Measurements from ENCODE around the gene SYT17.

The SYT17 gene, protein sequence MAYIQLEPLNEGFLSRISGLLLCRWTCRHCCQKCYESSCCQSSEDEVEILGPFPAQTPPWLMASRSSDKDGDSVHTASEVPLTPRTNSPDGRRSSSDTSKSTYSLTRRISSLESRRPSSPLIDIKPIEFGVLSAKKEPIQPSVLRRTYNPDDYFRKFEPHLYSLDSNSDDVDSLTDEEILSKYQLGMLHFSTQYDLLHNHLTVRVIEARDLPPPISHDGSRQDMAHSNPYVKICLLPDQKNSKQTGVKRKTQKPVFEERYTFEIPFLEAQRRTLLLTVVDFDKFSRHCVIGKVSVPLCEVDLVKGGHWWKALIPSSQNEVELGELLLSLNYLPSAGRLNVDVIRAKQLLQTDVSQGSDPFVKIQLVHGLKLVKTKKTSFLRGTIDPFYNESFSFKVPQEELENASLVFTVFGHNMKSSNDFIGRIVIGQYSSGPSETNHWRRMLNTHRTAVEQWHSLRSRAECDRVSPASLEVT

DNA sequence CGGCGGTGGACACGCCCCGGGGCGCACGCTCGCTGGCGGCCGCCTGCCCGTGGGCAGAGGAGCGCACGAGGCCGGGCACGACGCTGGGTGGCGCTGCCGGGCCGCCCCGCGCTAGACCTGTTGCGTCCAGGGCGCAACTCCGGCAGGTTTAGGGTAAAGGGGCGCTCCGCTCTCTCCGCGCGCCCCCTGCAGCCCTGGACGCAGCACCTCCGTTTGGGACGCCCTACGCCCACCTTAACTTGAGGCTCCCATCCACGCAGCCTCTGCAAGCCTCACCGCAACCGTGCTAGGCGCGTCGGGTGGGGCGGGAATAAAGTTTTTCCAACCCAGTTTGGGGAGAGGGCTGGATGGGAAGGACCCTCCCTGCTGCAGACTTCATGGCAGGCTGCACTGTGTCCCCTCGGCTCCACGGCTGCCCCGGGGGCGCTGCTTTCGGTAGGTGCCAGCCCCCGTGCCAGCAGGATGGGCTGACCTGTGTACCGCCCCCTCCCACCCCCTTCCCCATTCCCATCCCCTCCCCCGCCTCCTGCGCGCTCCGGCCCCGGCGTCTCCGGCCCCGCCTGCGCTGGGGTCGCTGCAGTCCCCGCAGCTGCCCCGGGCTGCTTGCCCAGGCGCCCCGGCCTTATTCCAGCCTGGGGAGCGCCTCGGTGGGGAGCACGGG, at the start of gene SYT17:
TSS of gene SYT17 (plus strand) at position 531 of the 661 bp plus-strand sequence. CDS start 407 bp downstream, outside the sequence.
- DNase-seq (ENCODE audit: low read depth in 2 of 2), result no peak

DNA sequence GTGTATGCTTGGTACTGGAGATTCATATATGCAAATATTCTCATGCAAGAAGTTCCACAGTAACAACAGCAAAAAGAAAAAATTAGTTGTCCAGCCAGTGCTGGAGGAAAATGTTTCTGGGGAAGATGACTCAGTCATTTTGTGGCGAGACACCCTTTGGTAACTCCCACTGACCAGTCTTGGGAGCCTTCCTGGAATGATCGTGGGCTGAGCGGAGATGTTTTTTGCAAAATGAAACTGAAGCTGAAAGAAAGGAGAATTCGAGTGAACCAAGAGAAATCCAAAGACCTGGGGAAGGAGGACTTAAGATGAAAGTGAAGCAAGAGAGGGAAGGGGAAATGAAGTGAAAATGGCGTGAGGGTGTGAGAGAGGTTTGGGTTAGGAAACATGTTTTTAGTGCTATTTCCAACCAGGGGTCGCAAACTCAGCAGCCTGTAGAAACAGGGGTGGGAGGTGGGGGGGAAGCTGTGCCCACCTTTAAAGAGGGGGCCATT, 49.1 kb upstream of the SYT17 start:
- peak; percentile 59 to 63 for DNase-seq (ENCODE audit: low read depth in 2 of 2)

DNA sequence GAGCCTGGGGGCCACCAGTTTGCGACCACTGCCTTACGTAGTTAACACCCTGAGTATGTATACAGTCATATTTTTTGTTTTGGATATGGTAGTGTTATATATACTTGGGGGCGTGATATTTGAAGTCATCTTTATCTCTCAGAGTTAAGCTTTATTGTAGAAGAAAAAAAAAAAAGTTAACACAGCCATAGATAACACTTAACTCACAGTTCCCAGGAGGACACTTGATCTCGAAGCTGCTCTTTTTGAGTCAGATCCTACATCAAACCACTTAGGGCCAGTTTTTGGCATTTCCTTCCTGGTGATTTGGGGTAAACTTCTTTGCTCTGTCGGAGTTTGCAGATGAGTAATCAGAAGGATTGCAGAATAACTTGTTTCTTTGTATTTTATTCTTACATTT, 48.5 kb upstream of the SYT17 start:
- no peak for DNase-seq (ENCODE audit: low read depth in 2 of 2)

DNA sequence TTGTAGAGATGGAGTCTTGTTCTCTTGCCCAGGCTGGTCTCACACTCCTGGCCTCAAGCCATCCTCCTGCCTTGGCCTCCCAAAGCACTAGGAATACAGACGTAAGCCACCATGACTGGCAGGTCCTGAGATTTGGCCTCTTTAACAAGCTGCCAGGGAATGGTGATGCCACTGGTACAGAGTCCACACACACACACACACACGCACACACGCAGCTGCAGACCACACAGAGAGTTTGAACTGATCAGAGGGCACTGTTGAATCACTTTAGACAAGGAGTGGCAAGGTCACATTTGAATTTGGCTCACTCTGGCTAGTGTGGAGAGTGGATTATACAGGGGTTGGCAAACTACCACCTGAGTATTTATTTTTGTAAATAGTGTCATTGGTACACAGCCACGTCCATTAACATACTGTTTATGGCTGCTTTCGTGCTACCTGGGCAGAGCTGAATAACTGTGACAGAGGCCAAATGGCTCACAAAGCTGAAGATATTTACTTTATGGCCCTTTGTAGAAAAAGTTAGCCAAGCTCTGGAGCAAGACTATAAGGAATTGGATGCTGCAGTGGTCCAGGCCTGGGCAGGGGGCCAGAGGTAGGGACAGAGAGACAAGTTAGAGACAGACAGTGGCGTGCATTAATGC, 44.4 kb upstream of the SYT17 start:
- DNase-seq (ENCODE audit: low read depth in 2 of 2), result no peak

DNA sequence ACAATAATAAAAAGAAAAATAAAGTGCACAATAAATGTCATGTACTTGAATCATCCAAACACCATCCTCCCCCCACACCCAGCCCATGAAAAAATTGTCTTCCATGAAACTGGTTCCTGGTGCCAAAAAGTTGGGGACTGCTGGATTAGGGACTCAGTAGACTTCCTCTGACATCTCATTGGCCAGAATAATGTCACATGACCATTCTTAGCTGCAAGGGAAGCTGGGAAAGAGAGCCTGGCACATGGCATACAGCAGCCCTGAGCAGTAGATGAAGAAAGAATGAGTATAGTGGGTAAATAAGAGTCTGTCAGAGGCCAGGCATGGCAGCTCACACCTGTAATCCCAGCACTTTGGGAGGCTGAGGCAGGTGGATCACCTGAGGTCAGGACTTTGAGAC, 41.7 kb upstream of the SYT17 start:
- no peak for DNase-seq (ENCODE audit: low read depth in 2 of 2)

DNA sequence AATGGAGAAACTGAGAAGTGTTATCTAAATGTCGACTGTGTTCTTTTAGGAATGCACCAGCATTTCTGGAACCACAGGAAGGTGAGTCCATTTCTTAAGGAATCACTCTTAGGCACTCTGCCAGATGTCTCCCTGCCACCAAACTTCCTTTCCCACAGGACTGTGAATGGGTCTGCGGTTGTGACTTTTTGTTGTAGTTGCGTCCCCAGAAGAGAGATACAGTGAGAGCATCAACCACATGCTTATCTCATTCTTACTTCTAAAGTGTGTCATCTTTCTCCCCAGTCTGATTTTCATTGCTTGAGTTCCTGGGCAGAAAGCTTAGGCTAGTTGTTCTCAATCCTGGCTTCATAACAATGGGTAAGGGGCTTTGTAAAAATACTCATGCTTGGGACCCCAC, 40.8 kb upstream of the SYT17 start:
- no peak for DNase-seq (ENCODE audit: low read depth in 2 of 2)

DNA sequence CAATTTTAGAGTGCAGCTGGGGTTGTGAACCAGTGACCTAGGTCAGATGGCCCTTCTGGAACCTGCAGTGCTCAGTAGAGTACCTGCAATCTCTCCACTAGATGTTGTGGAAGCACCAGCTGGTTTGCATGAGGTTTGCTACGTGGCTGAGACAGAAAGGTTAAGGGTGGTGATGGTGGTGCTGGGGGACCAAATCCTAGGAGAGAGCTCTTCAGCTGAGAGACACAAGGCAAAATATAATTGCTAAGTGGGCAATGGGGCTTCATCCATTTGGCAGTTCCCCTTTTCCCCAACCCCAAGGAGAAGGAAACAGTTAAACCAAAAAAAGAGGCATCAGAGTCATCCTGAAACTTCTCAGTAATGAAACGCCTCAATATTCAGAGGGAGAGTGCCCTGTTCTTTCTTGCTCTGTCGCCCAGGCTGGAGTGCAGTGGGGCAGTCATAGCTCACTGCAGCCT, 40.3 kb upstream of the SYT17 start:
- no peak for DNase-seq (ENCODE audit: low read depth in 2 of 2)

DNA sequence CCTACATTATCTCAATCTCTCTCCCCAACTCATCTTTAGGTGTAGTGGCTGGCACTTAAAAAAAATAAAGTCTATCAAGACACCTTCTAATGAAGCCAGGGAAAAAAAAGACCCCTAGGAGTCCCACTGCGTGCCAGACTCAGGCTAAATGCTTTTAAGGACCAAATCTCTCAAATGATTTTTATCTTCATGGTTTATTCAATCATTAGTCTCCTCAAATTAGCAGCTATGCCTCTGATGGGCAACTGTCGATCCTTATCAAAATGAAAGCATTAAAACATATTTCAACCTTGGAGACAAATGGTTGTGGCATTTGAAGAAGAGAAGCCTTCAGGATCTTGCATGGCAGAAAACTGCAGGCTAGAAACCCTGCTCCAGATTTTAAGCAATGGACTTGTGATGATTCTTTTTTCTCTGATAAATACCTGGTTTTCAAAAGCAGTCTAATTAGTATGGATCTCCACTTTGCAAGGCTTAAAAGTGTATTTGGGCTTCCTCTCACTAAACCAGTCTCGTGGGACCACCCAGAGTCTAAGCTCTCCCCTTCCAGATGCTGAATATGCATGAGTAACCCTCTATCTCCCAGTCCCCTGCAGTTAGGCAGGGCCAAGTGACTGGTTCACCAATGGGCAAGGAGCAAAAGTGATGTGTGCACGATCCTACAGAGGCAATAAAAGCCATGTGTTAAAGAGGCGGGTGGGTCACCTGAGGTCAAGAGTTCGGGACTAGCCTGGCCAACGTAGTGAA, 39.4 kb upstream of the SYT17 start:
- DNase-seq (ENCODE audit: low read depth in 2 of 2), result no peak

DNA sequence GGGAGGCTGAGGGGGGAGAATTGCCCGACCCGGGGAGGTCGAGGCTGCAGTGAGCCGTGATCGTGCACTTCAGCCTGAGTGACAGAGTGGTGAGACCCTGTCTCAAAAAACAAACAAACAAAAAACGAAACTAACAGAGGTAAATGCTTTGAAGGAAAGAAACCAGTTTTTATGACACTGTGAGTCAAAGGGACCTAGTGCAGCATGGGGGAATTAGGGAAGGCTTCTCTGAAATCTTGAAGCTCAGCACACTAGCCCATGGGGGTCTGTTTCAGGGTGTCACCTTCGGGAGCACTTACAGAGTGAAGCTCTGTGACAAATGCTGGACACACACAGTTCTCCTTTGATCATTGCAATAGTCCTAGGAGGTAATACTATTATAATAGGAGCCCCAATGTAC, 37.7 kb upstream of the SYT17 start:
- DNase-seq (ENCODE audit: low read depth in 2 of 2), result no peak

DNA sequence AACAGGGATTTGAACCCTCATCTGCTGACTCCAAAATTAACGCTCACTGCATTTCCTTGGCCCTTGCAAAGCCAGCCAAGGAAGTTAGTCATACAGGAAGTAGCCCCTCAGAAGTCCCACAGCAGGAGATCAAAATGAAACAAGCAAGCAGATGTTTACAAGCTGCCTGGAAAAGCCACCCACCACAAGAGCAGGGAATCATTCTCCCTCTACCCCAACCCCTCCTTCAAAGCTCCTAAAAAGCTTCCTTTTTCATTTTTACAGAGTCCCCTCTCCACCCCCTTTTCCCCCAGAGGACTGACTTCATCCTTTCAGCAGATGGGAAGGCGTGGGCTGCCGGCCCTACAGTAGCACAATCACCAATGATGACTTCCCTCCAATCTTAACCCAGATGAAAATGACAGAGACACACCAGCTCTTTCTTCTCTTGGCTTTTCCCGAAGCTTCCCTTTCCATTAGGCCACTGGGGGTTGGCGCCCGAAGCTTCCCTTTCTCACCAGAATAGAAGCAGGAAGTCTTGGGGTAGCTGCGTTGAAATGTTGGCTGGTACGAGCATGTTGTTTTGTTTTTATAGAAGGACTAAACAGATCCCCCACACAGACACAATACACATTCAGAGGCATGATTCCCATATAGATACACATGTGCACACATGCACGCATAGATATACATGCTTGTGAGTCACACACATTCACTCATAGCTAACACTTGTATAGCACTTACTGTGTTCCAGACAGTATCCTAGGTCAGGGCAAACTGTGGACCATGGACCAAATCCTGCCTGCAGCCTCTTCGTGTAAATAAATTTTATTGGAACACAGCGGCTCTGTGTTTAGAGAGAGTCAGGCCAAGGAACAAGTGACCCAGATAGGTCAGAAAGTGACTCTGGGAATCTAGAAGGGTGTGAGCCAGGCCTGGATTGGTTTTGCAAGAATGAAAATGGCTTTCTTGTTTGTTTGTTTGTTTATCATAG, 36.9 kb upstream of the SYT17 start:
- DNase-seq (ENCODE audit: low read depth in 2 of 2), result peak; percentile 62 to 67

DNA sequence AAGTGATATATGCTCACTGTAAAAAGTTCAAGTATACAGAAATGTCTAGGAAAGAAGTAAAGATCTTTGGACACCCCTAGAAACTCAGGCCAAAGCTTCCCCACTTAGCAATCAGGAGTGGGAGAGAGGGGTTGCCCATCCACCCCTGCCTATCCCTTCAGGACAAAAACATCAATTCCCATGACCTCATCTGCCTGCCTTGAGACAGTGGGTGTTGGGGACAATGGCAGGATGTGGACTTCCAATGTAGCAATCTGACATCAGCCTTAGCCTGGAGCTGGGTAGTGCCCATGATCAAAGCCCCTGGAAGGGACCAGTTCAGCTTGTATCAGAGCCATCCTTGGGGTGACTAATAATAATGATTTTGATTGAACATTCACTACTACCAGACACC, 36.2 kb upstream of the SYT17 start:
- no peak for DNase-seq (ENCODE audit: low read depth in 2 of 2)

DNA sequence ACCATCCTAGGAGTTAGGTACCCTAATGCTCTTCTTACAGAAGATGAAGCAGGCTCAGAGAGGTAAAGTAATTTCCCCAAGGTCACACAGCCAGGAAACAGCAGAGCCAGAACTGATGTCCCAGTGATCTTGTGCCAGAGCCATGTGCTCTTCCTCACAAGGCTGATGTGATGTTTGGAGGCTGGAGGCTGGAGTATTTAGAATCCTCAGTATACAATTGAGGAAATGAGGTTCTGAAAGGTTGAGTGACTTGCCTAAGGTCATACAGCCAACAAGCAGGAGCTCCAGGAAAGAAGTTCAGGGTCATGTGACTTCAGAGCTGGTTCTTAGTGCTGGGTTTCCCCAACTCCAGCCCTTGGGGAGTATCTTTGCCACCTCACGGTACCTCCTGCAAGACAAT, 35.8 kb upstream of the SYT17 start:
- no peak for DNase-seq (ENCODE audit: low read depth in 2 of 2)

DNA sequence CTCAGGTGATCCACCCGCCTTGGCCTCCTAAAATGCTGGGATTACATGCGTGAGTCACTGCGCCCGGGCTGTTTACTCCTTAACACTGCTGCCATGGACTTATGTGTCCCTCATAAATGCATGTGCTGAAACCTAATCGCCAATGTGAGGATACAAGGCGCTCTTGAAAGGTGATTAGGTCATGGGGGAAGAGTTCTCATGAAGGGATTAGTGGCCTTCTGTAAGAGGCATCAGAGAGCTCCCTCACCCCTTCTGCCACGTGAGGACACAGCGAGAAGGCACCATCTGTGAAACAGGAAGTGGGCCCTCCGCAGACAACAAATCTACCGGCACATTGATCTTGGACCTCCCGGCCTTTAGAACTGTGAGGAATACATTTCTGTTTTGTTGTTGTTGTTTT, 35.1 kb upstream of the SYT17 start:
- no peak for DNase-seq (ENCODE audit: low read depth in 2 of 2)

DNA sequence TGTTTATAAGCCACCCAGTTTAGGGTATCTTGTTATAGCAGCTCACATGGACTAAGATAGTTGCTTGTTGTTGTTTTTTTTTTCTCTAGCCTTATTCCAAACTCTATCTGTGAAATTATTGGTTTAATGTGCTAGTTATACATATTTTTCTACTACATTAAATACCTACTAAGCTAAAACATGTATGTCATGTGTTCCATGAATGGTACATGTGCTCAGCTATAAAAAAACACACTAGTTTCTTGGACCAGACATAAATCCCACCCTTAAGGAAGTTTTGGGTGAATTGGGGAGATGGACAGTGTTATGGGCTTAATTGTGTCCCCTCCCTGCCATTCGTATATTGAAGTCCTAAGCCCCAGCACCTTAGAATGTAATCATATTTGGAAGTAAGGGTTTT, 34.4 kb upstream of the SYT17 start:
- DNase-seq (ENCODE audit: low read depth in 2 of 2), result no peak

DNA sequence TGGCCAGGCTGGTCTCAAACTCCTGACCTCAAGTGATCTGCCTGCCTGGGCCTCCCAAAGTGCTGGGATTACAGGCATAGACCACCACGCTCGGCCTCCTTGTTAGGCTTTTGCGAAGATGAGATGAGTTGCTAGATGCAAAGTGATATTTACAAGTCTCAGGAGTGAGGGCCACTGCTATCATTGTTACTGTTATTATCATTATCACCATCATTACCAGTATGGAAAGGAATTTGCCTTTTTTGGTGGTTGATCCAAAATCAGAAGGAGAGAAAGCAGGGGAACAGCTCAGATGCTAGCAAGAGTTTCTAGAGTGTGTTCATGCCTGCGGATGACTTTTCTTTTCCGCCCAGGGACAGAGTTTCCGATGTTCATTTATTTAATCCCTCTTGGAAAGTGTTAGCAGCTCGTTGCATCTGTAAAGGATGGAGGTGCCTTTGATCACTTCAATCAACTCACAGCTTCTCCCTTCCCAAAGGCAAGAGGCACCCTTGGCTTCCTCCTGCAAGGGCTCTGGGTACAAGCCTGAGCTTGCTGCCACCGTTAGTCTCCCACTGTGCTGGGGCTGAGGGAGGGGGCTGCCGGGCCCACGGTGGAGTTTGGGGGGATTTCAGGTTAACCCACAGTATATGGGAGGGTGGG, 32.7 kb upstream of the SYT17 start:
- no peak for DNase-seq (ENCODE audit: low read depth in 2 of 2)

DNA sequence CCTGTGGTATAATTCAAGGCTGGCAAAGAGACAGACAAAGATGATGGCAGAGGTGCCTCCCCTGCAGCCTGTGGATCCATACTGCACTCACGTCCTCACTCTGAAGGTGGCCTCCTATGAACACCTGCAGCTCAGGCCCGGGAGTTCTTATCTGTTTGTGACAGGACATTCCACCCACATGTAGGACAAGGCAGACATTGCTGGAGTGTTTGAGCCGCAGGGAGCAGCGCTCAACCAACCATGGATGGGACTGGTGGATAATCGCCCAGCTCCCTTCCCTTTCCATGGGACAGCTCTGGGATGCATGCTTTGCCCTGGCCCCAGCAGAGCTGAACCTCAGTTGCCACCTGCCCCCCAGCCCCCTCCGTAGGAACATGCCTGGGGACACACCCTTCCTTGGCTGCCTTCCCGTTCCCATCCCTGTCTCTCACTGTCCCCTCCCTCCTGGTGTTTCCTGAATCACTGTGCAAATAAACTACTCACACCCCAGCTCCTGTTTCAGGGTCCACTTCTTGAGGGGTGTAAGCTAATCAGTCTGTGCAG, 32.1 kb upstream of the SYT17 start:
- no peak for DNase-seq (ENCODE audit: low read depth in 2 of 2)

DNA sequence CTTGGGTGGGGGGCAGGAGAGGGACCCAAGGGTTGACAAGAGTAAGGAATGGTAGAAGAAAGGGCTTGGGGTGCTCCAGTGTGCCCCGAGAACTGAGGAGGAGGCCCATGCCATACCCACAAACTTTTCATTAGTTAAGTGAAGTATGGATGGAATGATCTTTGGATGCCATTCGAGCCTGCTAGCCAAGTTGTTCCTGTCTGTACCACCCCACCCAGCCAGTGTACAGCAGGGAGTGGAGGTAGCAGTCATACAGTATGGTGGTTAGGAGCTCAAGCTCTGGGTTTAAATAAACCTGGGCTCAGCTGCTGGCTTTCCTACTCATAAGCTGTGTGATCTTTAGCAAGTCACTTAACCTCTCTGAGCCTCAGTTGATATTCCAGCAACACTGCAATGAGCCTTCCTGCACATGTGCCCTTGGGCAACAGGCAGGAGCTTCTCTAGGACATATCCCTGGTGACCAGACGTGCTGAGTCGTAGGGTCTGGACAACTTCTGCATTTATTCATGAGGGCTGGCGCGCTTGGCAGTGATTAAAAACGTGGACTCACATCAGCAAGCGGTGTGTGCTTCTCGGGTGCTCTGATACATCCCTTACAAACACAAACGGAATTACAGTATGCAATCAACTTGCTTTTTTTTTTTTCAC, 31.4 kb upstream of the SYT17 start:
- no peak for DNase-seq (ENCODE audit: low read depth in 2 of 2)

DNA sequence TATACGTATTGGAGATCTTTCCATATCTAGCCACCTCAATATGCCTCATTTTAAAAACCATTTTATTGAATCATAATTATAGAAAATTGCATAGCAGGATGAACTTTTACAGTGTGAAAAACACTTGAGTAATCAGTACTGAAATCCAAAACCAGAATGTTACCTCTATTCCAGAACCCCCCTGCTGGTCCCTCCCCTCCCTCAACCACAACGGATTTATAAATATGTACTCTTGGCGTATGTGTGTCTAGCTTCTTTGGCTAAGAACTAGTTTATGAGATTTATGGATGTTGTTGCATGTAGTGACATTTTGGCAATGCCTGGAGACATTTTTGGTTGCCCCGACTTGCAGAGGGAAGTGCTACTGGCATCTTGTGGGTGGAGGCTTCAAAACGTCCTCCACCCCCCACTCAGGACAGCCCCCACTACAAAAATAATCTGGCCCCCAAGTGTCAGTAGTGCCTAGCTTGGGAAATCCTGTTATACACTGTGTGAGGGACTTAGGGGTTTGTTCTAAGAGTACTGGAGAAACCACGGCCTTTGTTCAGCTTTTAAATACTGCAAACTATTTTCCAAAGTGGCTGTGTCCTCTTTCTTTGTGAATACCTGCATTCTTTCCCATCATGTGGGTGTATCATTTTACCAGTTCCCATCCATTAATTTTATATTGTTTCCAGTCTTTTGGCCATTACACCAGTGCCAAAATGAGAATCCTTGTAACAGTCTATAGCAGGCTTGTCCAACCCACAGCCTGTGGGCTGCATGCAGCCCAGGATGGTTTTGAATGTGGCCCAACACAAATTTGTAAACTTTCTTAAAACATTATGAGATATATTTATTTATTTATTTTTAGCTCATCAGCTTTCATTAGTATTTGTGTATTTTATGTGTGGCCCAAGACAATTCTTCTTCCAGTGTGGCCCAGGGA, 30.6 kb upstream of the SYT17 start:
- DNase-seq (ENCODE audit: low read depth in 2 of 2), result no peak

Data from fibroblast of skin of left biceps (primary cell).